ENCODE results near the gene CREB3L1. TPM values are rescaled to one million over a fixed set of nuclear protein-coding genes. Genes with fewer than 3 reads are reported as not detected.

The CREB3L1 gene
- total and polyA plus RNA-seq, 4 experiments from 2014 or later, result not detected

DNA sequence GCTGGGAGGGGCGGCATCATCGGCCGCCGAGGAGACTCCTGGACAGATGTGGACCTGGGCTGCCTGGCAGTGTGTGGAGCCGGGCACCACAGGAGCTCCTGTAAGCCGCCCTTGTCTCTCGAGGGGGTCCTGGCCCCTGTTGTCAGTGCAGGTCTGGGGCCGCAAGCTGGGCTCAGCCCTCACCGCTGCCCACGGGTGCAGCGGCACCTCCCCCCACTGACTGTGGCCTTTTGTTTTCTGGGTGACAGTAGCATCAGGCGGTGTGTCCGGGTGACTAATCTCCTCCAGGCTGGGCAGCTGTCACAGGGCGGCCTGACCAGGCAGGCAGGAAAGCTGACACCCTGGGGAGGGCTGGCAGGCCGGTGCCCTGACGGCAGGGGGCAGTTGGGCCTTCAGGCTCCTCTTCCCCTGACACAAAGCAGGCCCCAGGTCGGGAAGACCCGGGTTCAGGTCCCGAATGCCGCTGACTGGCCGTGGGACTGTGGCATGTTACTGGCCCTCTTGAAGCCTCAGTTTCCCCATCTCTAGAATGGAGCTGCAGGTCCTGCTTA, 86.1 kb downstream of the CREB3L1 start:
- peaks cover 27 to 82% (median 55%) of the 10 kb centered on the region in 4 donors for H3K4me1 Mint-ChIP-seq
- intact Hi-C loops (cut with micrococcal nuclease), result no loop called here
- H3K36me3 Mint-ChIP-seq, result peaks cover 3 to 32% of the 10 kb centered on the region in 2 donors
- DNase-seq, result peak in 1 of 5 donors; percentile 34
- no peaks in the 10 kb centered on the region for H3K27me3 Mint-ChIP-seq
- Histone ChIP-seq H3K9me3 (ENCODE audit: control insufficient read depth in 1 of 2, low read length in 2 of 2) (no peaks in the 10 kb centered on the region), H3K4me3 (ENCODE audit: low read length in 2 of 2) (no peak overlapping the region), H3K4me1 (ENCODE audit: insufficient read depth, low read length) (peaks cover 82% of the 10 kb centered on the region), H3K27me3 (ENCODE audit: insufficient read depth, low read length) (no peaks in the 10 kb centered on the region), H3K27ac (ENCODE audit: low read depth, low read length) (no peak overlapping the region), H3K36me3 (ENCODE audit: insufficient read depth, low read length) (peaks cover 24% of the 10 kb centered on the region)
- H3K4me3 Mint-ChIP-seq, result peak overlapping the region in 1 of 8 donors; percentile 21
- ChIA-PET CTCF (ENCODE audit: partially characterized antibody) (interaction anchor here (15.2 kb wide), 1 partner anchor 13 kb away, joined by 469 read pairs; the partner anchor contains the start of gene DGKZ), POLR2A (ENCODE audit: partially characterized antibody) (interaction anchor here (19.9 kb wide), 1 partner anchor 13 kb away, joined by 334 read pairs; the partner anchor contains the start of gene DGKZ)
- peak overlapping the region in 2 of 7 donors; percentile 25 to 68 for H3K27ac Mint-ChIP-seq
- no peaks in the 10 kb centered on the region for H3K9me3 Mint-ChIP-seq

DNA sequence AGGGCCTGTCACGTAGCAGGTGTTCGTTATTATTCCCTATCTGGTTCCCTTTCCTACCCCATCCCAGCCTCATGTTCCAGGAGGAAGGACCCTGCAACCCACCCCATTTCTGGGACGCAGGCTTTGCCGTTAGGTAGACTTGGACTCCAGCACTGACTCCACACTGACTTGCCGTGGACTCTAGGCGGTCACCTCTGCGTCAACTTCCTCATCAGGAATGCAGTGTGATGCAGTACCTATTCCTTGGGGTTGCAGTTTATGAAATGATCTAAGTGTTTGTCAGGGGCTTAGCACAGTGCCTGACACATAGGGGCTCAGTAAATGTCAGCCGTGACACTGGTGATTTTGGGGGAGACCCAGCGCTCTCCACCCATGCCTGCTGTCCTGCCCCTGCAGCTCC, 86.6 kb downstream of the CREB3L1 start:
- no peak overlapping the region for H3K27ac ChIP-seq (ENCODE audit: low read depth, low read length)
- peaks cover 27 to 81% (median 54%) of the 10 kb centered on the region in 4 donors for H3K4me1 Mint-ChIP-seq
- H3K36me3 ChIP-seq (ENCODE audit: insufficient read depth, low read length), result peaks cover 29% of the 10 kb centered on the region
- H3K9me3 Mint-ChIP-seq, result no peaks in the 10 kb centered on the region
- H3K27ac Mint-ChIP-seq, result peak overlapping the region in 6 of 7 donors; percentile 36 to 69 (median 50)
- POLR2A ChIA-PET (ENCODE audit: partially characterized antibody), result interaction anchor here (19.9 kb wide), 1 partner anchor 13 kb away, joined by 334 read pairs; the partner anchor contains the start of gene DGKZ
- intact Hi-C loops (cut with micrococcal nuclease), result no loop called here
- no peaks in the 10 kb centered on the region for H3K27me3 ChIP-seq (ENCODE audit: insufficient read depth, low read length)
- DNase-seq, result peak in 1 of 5 donors; percentile 3
- H3K36me3 Mint-ChIP-seq, result peaks cover 5 to 35% of the 10 kb centered on the region in 2 donors
- no peak overlapping the region for H3K4me3 ChIP-seq (ENCODE audit: low read length in 2 of 2)
- CTCF ChIA-PET (ENCODE audit: partially characterized antibody), result interaction anchor here (15.2 kb wide), 1 partner anchor 14 kb away, joined by 469 read pairs; the partner anchor contains the start of gene DGKZ
- H3K27me3 Mint-ChIP-seq, result no peaks in the 10 kb centered on the region
- peaks cover 82% of the 10 kb centered on the region for H3K4me1 ChIP-seq (ENCODE audit: insufficient read depth, low read length)
- peak overlapping the region in 4 of 8 donors; percentile 4 to 46 (median 20) for H3K4me3 Mint-ChIP-seq
- H3K9me3 ChIP-seq (ENCODE audit: control insufficient read depth in 1 of 2, low read length in 2 of 2), result no peaks in the 10 kb centered on the region

DNA sequence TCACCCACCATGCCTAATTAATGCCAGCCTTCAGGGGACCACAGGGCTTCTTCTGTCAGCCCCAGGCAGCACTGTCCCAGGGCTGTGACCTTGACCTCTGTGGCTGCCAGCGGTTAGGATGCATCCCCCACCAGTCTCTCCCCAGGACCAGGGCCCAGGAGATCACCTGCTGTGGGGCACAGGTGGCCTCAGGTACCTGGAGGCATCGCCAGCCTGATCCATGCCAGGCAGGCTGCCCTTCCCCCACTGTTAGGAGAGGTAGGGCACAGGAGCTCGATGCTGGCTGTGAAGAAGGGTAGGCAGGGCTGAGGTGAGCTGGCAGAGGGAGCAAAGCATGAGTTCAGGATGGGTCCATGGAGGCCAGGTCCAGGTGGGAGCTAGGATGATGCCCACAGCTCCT, 87.3 kb downstream of the CREB3L1 start:
- Mint-ChIP-seq H3K27ac (peak overlapping the region; percentile 36 to 86 (median 54)), H3K4me1 (peaks cover 29 to 79% (median 56%) of the 10 kb centered on the region in 4 donors), H3K4me3 (peak overlapping the region in 1 of 8 donors; percentile 20), H3K9me3 (no peaks in the 10 kb centered on the region), H3K36me3 (peaks cover 10 to 42% of the 10 kb centered on the region in 2 donors), H3K27me3 (no peaks in the 10 kb centered on the region)
- ChIA-PET POLR2A (ENCODE audit: partially characterized antibody) (interaction anchor here (19.9 kb wide), 1 partner anchor 14 kb away, joined by 334 read pairs; the partner anchor contains the start of gene DGKZ), CTCF (ENCODE audit: partially characterized antibody) (interaction anchor here (0.7 to 15.2 kb wide), 4 partner anchors 14 to 126 kb away, joined by 3 to 469 read pairs (median 5); partner anchors contain the start of gene DGKZ)
- H3K36me3 ChIP-seq (ENCODE audit: insufficient read depth, low read length), result peaks cover 37% of the 10 kb centered on the region
- no peaks in the 10 kb centered on the region for H3K9me3 ChIP-seq (ENCODE audit: control insufficient read depth in 1 of 2, low read length in 2 of 2)
- H3K27me3 ChIP-seq (ENCODE audit: insufficient read depth, low read length), result no peaks in the 10 kb centered on the region
- peaks cover 81% of the 10 kb centered on the region for H3K4me1 ChIP-seq (ENCODE audit: insufficient read depth, low read length)
- H3K27ac ChIP-seq (ENCODE audit: low read depth, low read length), result no peak overlapping the region
- no peak overlapping the region for H3K4me3 ChIP-seq (ENCODE audit: low read length in 2 of 2)
- intact Hi-C loops (cut with micrococcal nuclease), result loop anchor here (5.0 kb wide), 1 partner anchor 57 kb away; no protein-coding TSS in a partner anchor
- DNase-seq, result peak in 1 of 5 donors; percentile 0

DNA sequence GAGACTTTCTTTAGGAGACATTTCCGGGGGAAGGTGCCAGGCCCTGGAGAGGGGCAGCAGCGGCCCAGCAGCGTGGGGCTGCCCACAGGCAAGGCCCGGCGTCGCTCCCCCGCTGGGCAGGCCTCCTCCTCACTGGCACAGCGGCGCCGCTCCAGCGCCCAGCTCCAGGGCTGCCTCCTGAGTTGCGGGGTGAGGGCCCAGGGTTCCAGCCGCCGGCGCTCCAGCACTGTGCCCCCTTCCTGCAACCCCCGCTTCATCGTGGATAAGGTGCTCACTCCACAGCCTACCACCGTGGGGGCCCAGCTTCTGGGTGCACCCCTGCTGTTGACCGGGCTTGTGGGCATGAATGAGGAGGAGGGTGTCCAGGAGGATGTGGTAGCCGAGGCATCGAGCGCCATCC, 88.8 kb downstream of the CREB3L1 start:
- ChIA-PET CTCF (ENCODE audit: partially characterized antibody) (interaction anchor here (0.7 to 15.2 kb wide), 4 partner anchors 16 to 128 kb away, joined by 3 to 469 read pairs (median 4); partner anchors contain the start of gene DGKZ), POLR2A (ENCODE audit: partially characterized antibody) (interaction anchor here (0.8 to 19.9 kb wide), 3 partner anchors 15 to 51 kb away, joined by 3 to 334 read pairs (median 5); partner anchors contain the start of genes DGKZ and MDK)
- no peak for DNase-seq
- Mint-ChIP-seq H3K27me3 (no peaks in the 10 kb centered on the region), H3K4me1 (peaks cover 22 to 65% (median 46%) of the 10 kb centered on the region in 4 donors), H3K9me3 (no peaks in the 10 kb centered on the region), H3K27ac (peak overlapping the region in 1 of 7 donors; percentile 12), H3K36me3 (peaks cover 15 to 48% of the 10 kb centered on the region in 2 donors), H3K4me3 (no peak overlapping the region)
- Histone ChIP-seq H3K4me1 (ENCODE audit: insufficient read depth, low read length) (peaks cover 66% of the 10 kb centered on the region), H3K36me3 (ENCODE audit: insufficient read depth, low read length) (peaks cover 44% of the 10 kb centered on the region), H3K27me3 (ENCODE audit: insufficient read depth, low read length) (no peaks in the 10 kb centered on the region), H3K9me3 (ENCODE audit: control insufficient read depth in 1 of 2, low read length in 2 of 2) (no peaks in the 10 kb centered on the region), H3K27ac (ENCODE audit: low read depth, low read length) (no peak overlapping the region), H3K4me3 (ENCODE audit: low read length in 2 of 2) (no peak overlapping the region)
- intact Hi-C loops (cut with micrococcal nuclease), result loop anchor here (5.0 kb wide), 1 partner anchor 59 kb away; no protein-coding TSS in a partner anchor

DNA sequence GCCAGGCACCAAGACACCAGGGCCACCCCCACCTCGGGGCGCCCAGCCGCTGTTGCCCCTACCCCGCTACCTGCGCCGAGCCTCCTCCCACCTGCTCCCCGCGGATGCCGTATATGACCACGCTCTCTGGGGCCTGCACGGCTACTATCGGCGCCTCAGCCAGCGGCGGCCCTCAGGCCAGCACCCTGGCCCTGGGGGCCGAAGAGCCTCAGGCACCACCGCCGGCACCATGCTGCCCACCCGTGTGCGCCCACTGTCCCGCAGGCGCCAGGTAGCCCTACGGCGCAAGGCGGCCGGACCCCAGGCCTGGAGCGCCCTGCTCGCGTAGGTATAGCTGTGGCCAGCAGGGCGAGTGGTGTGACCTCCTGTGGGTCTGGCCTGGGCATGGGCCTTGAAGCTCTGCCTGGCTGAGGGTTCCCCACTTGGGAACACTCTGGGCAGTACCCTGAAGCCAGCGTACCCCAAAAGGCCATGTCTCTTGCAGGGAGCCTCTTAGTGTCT, 89.2 kb downstream of the CREB3L1 start:
- ChIA-PET CTCF (ENCODE audit: partially characterized antibody) (interaction anchor here (0.8 to 15.2 kb wide), 4 partner anchors 16 to 127 kb away, joined by 3 to 469 read pairs (median 4); partner anchors contain the start of gene DGKZ), POLR2A (ENCODE audit: partially characterized antibody) (interaction anchor here (0.8 to 19.9 kb wide), 3 partner anchors 14 to 51 kb away, joined by 3 to 334 read pairs (median 5); partner anchors contain the start of genes DGKZ and MDK)
- peaks cover 61% of the 10 kb centered on the region for H3K4me1 ChIP-seq (ENCODE audit: insufficient read depth, low read length)
- H3K4me3 ChIP-seq (ENCODE audit: low read length in 2 of 2), result no peak overlapping the region
- peaks cover 22 to 60% (median 44%) of the 10 kb centered on the region in 4 donors for H3K4me1 Mint-ChIP-seq
- no peaks in the 10 kb centered on the region for H3K9me3 ChIP-seq (ENCODE audit: control insufficient read depth in 1 of 2, low read length in 2 of 2)
- no peaks in the 10 kb centered on the region for H3K9me3 Mint-ChIP-seq
- intact Hi-C loops (cut with micrococcal nuclease), result loop anchor here (1.0 to 5.0 kb wide), 3 partner anchors 14 to 127 kb away; no protein-coding TSS in a partner anchor
- peak overlapping the region; percentile 22 for H3K27ac ChIP-seq (ENCODE audit: low read depth, low read length)
- no peaks in the 10 kb centered on the region for H3K27me3 Mint-ChIP-seq
- peaks cover 15 to 51% of the 10 kb centered on the region in 2 donors for H3K36me3 Mint-ChIP-seq
- no peaks in the 10 kb centered on the region for H3K27me3 ChIP-seq (ENCODE audit: insufficient read depth, low read length)
- H3K27ac Mint-ChIP-seq, result no peak overlapping the region
- H3K4me3 Mint-ChIP-seq, result no peak overlapping the region
- no peak for DNase-seq
- peaks cover 47% of the 10 kb centered on the region for H3K36me3 ChIP-seq (ENCODE audit: insufficient read depth, low read length)

DNA sequence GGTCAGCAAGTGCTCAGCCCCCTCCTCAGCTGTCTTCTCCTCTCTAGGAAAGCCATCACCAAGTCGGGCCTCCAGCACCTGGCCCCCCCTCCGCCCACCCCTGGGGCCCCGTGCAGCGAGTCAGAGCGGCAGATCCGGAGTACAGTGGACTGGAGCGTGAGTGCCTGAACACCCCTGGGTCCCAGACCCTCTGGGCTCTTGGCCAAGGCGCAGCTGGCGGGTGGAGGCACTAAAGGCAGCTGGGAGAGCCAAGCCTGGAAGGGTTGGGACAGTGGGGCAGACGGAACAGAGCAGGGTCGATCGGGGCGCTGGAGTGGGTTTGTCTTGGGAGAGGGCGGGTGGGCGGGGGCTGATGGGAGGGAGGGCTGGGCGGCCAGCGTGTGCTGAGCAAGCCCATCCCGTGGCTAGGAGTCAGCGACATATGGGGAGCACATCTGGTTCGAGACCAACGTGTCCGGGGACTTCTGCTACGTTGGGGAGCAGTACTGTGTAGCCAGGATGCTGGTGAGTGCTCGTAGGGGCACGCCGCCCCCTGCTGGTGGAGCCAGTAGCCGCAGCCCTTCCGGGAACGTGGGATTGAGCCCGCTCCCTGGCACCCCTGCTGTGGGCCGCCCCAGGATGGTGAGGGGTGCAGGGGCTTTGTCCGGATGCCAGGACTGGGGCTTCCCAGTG, 89.9 kb downstream of the CREB3L1 start:
- H3K36me3 ChIP-seq (ENCODE audit: insufficient read depth, low read length), result peaks cover 51% of the 10 kb centered on the region
- ChIA-PET POLR2A (ENCODE audit: partially characterized antibody) (interaction anchor here (0.8 to 19.9 kb wide), 3 partner anchors 14 to 52 kb away, joined by 3 to 334 read pairs (median 5); partner anchors contain the start of genes DGKZ and MDK), CTCF (ENCODE audit: partially characterized antibody) (interaction anchor here (0.6 to 15.2 kb wide), 9 partner anchors 9 to 699 kb away, joined by 3 to 469 read pairs (median 4); partner anchors contain the start of gene DGKZ)
- Mint-ChIP-seq H3K9me3 (no peaks in the 10 kb centered on the region), H3K27me3 (no peaks in the 10 kb centered on the region), H3K4me3 (no peak overlapping the region), H3K36me3 (peaks cover 15 to 55% of the 10 kb centered on the region in 2 donors), H3K4me1 (peaks cover 21 to 55% (median 40%) of the 10 kb centered on the region in 4 donors), H3K27ac (peak overlapping the region in 3 of 7 donors; percentile 24 to 53 (median 42))
- peaks cover 55% of the 10 kb centered on the region for H3K4me1 ChIP-seq (ENCODE audit: insufficient read depth, low read length)
- H3K27me3 ChIP-seq (ENCODE audit: insufficient read depth, low read length), result no peaks in the 10 kb centered on the region
- H3K4me3 ChIP-seq (ENCODE audit: low read length in 2 of 2), result no peak overlapping the region
- intact Hi-C loops (cut with micrococcal nuclease), result loop anchor here (1.0 to 5.0 kb wide), 3 partner anchors 15 to 128 kb away; no protein-coding TSS in a partner anchor
- peak overlapping the region; percentile 22 for H3K27ac ChIP-seq (ENCODE audit: low read depth, low read length)
- peak; percentile 68 to 74 (median 73) for DNase-seq
- no peaks in the 10 kb centered on the region for H3K9me3 ChIP-seq (ENCODE audit: control insufficient read depth in 1 of 2, low read length in 2 of 2)

Measured in CD4-positive, alpha-beta memory T cell (primary cell).